GM23248 (cell line): ENCODE results near the gene SOX30. TPM values are rescaled to one million over a fixed set of nuclear protein-coding genes. Genes with fewer than 3 reads are reported as not detected.
A peak's percentile ranks its signal among the peaks of the same experiment; 100 is the strongest.

ENCODE experiments used
- DNase-seq: peaks from one replicate; pipeline ENCODE4 v3.0.0-alpha.2; 2015
- H2AFZ ChIP-seq: fragments of 200-600 bp; sonication (generic); 2 replicates; pipeline ENCODE4 v1.6.1; 2016; ENCODE audit warnings: antibody characterized with exemption
- H3F3A ChIP-seq: fragments of 200-600 bp; sonication (generic); 2 replicates; pipeline ENCODE4 v1.6.1; 2016; ENCODE audit warnings: mild to moderate bottlenecking, antibody characterized with exemption, mixed run types; ENCODE audit not compliant: insufficient read depth
- H3K27ac ChIP-seq: fragments of 200-600 bp; sonication (generic); 2 replicates; pipeline ENCODE4 v1.5.1; 2016; ENCODE audit warnings: mild to moderate bottlenecking
- H3K27me3 ChIP-seq: fragments of 200-600 bp; sonication (generic); replicated peaks from 2 replicates; pipeline ENCODE4 v1.6.1; 2016; ENCODE audit warnings: mild to moderate bottlenecking; ENCODE audit not compliant: insufficient read depth
- H3K36me3 ChIP-seq: fragments of 200-600 bp; sonication (generic); 2 replicates; pipeline ENCODE4 v1.6.1; 2016; ENCODE audit warnings: low read depth, mild to moderate bottlenecking
- H3K4me1 ChIP-seq: fragments of 200-600 bp; sonication (generic); 2 replicates; pipeline ENCODE4 v1.6.1; 2016; ENCODE audit warnings: mild to moderate bottlenecking; ENCODE audit not compliant: insufficient read depth
- H3K4me2 ChIP-seq: fragments of 200-600 bp; sonication (generic); one replicate; pipeline ENCODE4 v1.6.1; 2016; ENCODE audit warnings: mild to moderate bottlenecking; ENCODE audit not compliant: unreplicated experiment
- H3K4me3 ChIP-seq: fragments of 200-600 bp; sonication (generic); 2 replicates; pipeline ENCODE4 v1.5.1; 2016; ENCODE audit warnings: mild to moderate bottlenecking
- H3K79me2 ChIP-seq: fragments of 200-600 bp; sonication (generic); 2 replicates; pipeline ENCODE4 v1.6.1; 2016; ENCODE audit warnings: mild to moderate bottlenecking; ENCODE audit not compliant: insufficient read depth
- H3K9ac ChIP-seq: fragments of 200-600 bp; sonication (generic); 2 replicates; pipeline ENCODE4 v1.6.1; 2016; ENCODE audit warnings: mild to moderate bottlenecking
- H3K9me2 ChIP-seq: fragments of 200-600 bp; sonication (generic); 2 replicates; pipeline ENCODE4 v1.6.1; 2016; ENCODE audit warnings: mixed run types, mild to moderate bottlenecking, moderate library complexity; ENCODE audit not compliant: insufficient read depth
- H3K9me3 ChIP-seq: fragments of 200-600 bp; sonication (generic); one replicate; pipeline ENCODE4 v1.6.1; 2017; ENCODE audit warnings: low read depth
- H4K20me1 ChIP-seq: fragments of 200-600 bp; sonication (generic); 2 replicates; pipeline ENCODE4 v1.6.0; 2016; ENCODE audit not compliant: insufficient read depth
- EZH2 ChIP-seq: fragments of 200-600 bp; sonication (generic); IDR thresholded peaks from 2 replicates; pipeline ENCODE4 v1.6.1; 2018; ENCODE audit warnings: antibody characterized with exemption, mild to moderate bottlenecking; ENCODE audit not compliant: insufficient read depth, poor library complexity, severe bottlenecking
- EZH2phosphoT487 ChIP-seq: fragments of 200-600 bp; sonication (generic); IDR thresholded peaks from 2 replicates; pipeline ENCODE4 v1.6.1; 2018; ENCODE audit warnings: antibody characterized with exemption, moderate library complexity, mild to moderate bottlenecking, low read depth; ENCODE audit not compliant: insufficient read depth
- WGBS, 2 experiments: methylation state at CpG; one replicate each; pipeline ENCODE4 v1.1.6; 2015 to 2017; ENCODE audit warnings: low lambda C conversion rate in 2 of 2, low coverage in 1 of 2; ENCODE audit errors: missing lambda C conversion rate in 2 of 2; 5-methylcytosine and 5-hydroxymethylcytosine counted together
- in situ Hi-C: fragments of 300-500 bp; cut with MboI; formaldehyde crosslinking; loops from 2 replicates; pipeline ENCODE4 v1.15.0; 2020
- polyA plus RNA-seq: library from polyadenylated mRNA; unstranded; fragments of >200 nt; fragmentation: Nextera tagmentation; extraction: Ambion mirVana; gene quantifications from 2 replicates; pipeline ENCODE4 v1.2.1, GENCODE V29; 2016
- total RNA-seq: library from RNA; depleted of rRNA; stranded (reverse); fragments of >200 nt; shearing (Covaris generic); gene quantifications from 2 replicates; pipeline ENCODE4 v1.2.3, GENCODE V29; 2014

SOX30 gene
- total and polyA plus RNA-seq, 2 experiments from 2014 or later: 0.08 TPM; not detected in 1

- H3F3A ChIP-seq: peaks cover 18% of the 10 kb centered on the region
Measured at GRCh38 chr5:157608972-157609565, 43.2 kb downstream of the SOX30 start.

GRCh38 chr5:157607371-157608161 lies 44.7 kb downstream of the SOX30 start:
- H3K4me1 ChIP-seq: peaks cover 38% of the 10 kb centered on the region
- TF ChIP-seq EZH2phosphoT487 (no peak), EZH2 (no peak)
- 40 to 43% methylated on average over 7 of the region's 7 CpGs for WGBS, 2 experiments
- no peaks in the 10 kb centered on the region for H3K27me3 ChIP-seq
- no peaks in the 10 kb centered on the region for H4K20me1 ChIP-seq
- no peaks in the 10 kb centered on the region for H3K36me3 ChIP-seq
- peak overlapping the region; percentile 64 for H3K27ac ChIP-seq
- H3K9me3 ChIP-seq: no peaks in the 10 kb centered on the region
- in situ Hi-C loops: no loop called here
- no peaks in the 10 kb centered on the region for H3K9me2 ChIP-seq
- peaks cover 31% of the 10 kb centered on the region for H3F3A ChIP-seq
- no peak overlapping the region for H2AFZ ChIP-seq
- H3K79me2 ChIP-seq: no peaks in the 10 kb centered on the region
- peak; percentile 87 for DNase-seq
- H3K4me2 ChIP-seq: no peak overlapping the region
- H3K4me3 ChIP-seq: no peak overlapping the region
- H3K9ac ChIP-seq: peak overlapping the region; percentile 7; the same call in 1 of the 2 replicates

More at GRCh38 chr5:157608972-157609565, 43.2 kb downstream of the SOX30 start:
- peak; percentile 2 for DNase-seq
- H3K9ac ChIP-seq: no peak overlapping the region
- H3K4me2 ChIP-seq: no peak overlapping the region
- H3K79me2 ChIP-seq: no peaks in the 10 kb centered on the region
- H3K36me3 ChIP-seq: no peaks in the 10 kb centered on the region
- in situ Hi-C loops: no loop called here
- H3K27me3 ChIP-seq: no peaks in the 10 kb centered on the region
- TF ChIP-seq EZH2 (no peak), EZH2phosphoT487 (no peak)
- H3K9me2 ChIP-seq: no peaks in the 10 kb centered on the region
- H3K4me3 ChIP-seq: no peak overlapping the region
- H3K9me3 ChIP-seq: no peaks in the 10 kb centered on the region
- H3K4me1 ChIP-seq: peaks cover 24% of the 10 kb centered on the region
- H3K27ac ChIP-seq: no peak overlapping the region
- 66 to 72% methylated on average over 8 of the region's 8 CpGs for WGBS, 2 experiments
- H4K20me1 ChIP-seq: no peaks in the 10 kb centered on the region
- H2AFZ ChIP-seq: no peak overlapping the region

DNA sequence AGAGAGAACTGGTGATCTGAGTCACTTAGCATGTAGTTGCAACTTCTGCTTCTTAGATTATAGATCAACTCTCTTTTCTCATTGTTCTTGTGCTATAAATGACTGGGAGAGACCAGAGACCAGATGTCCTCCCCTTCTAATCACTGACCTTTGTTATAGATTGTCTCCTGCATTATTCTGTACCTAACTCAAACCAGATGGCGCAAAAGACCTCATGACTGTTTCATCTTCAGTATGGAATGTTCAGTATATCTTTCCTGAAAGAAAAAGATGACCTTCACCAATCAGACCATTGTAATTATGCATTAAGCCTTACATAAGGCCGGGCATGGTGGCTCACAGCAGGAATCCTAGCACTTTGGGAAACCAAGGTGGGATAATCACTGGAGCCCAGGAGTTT lies 46.2 kb downstream of the SOX30 start:
- Histone ChIP-seq H3K27me3 (no peaks in the 10 kb centered on the region), H3K4me3 (no peak overlapping the region), H3K9me2 (no peaks in the 10 kb centered on the region), H2AFZ (no peak overlapping the region), H3K79me2 (no peaks in the 10 kb centered on the region), H3K9me3 (no peaks in the 10 kb centered on the region), H3K36me3 (no peaks in the 10 kb centered on the region), H3K9ac (no peak overlapping the region), H4K20me1 (no peaks in the 10 kb centered on the region), H3K27ac (no peak overlapping the region), H3K4me2 (no peak overlapping the region), H3F3A (peaks cover 31% of the 10 kb centered on the region), H3K4me1 (peaks cover 44% of the 10 kb centered on the region)
- WGBS, 2 experiments: 64 to 72% methylated on average over 2 of the region's 2 CpGs
- TF ChIP-seq EZH2 (no peak), EZH2phosphoT487 (no peak)
- peak; percentile 17 for DNase-seq
- in situ Hi-C loops: no loop called here

- H3K9ac ChIP-seq: no peak overlapping the region
- in situ Hi-C loops: no loop called here
Measured at GRCh38 chr5:157603333-157604190, 48.7 kb downstream of the SOX30 start.

More at GRCh38 chr5:157603333-157604190, 48.7 kb downstream of the SOX30 start:
- Histone ChIP-seq H3K36me3 (no peaks in the 10 kb centered on the region), H3K27me3 (no peaks in the 10 kb centered on the region), H4K20me1 (no peaks in the 10 kb centered on the region), H3K9me2 (no peaks in the 10 kb centered on the region), H3K27ac (peak overlapping the region; percentile 47), H3K4me3 (no peak overlapping the region), H3K9me3 (no peaks in the 10 kb centered on the region), H3K4me1 (peaks cover 44% of the 10 kb centered on the region), H3F3A (peaks cover 31% of the 10 kb centered on the region), H2AFZ (no peak overlapping the region), H3K79me2 (no peaks in the 10 kb centered on the region), H3K4me2 (peak overlapping the region; percentile 38)
- no peak for TF ChIP-seq EZH2phosphoT487
- TF ChIP-seq EZH2: no peak
- 48 to 50% methylated on average over 12 of the region's 12 CpGs for WGBS, 2 experiments
- DNase-seq: peak; percentile 93
